Transverse colon (tissue), 4 donors: ENCODE data around the gene ELAPOR1.
"Not testable (repeated sequence)": the region's sequence is repeated elsewhere in the genome, so short reads cannot be mapped to it uniquely, and the experiment has no call there.

Experiments
- EP300 ChIP-seq: sonication (generic); formaldehyde crosslinking; IDR thresholded peaks from one replicate; pipeline ENCODE4 v1.6.1; 2017; ENCODE audit warnings: antibody characterized with exemption, low read depth
- POLR2AphosphoS5 ChIP-seq, 3 donors: sonication (generic); formaldehyde crosslinking; IDR thresholded peaks; one replicate each; pipeline ENCODE4 v1.6.1; 2016; ENCODE audit warnings: antibody characterized with exemption in 3 of 3
- TF ChIP-seq, protein P1 (sequence below), 5 experiments: fragments of 200-600 bp in 3 of 5; fragments of 450-650 bp in 2 of 5; sonication (generic) in 3 of 5; IDR thresholded peaks; 1 replicate in 2 of 5; 2 replicates in 3 of 5; pipeline ENCODE4 v1.5.1; 2016 to 2017; ENCODE audit warnings: antibody characterized with exemption in 5 of 5, inconsistent platforms in 3 of 5, mild to moderate bottlenecking in 2 of 5, moderate library complexity in 1 of 5

DNA sequence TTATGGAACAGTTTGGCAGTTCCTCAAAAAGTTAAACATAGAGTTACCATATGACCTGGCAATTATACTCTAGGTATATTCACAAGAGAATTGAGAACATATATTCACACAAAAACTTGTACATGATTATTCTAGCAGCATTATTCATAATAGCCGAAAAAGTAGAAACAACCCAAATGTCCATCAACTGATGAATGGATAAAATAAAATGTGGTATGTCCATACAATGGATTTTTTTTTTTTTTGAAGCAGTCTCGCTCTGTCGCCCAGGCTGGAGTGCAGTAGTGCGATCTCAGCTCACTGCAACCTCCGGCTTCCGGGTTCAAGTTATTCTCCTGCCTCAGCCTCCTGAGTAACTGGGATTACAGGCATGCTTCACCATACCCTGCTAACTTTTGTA, 28.8 kb downstream of the ELAPOR1 start:
- TF ChIP-seq, protein P1, sequence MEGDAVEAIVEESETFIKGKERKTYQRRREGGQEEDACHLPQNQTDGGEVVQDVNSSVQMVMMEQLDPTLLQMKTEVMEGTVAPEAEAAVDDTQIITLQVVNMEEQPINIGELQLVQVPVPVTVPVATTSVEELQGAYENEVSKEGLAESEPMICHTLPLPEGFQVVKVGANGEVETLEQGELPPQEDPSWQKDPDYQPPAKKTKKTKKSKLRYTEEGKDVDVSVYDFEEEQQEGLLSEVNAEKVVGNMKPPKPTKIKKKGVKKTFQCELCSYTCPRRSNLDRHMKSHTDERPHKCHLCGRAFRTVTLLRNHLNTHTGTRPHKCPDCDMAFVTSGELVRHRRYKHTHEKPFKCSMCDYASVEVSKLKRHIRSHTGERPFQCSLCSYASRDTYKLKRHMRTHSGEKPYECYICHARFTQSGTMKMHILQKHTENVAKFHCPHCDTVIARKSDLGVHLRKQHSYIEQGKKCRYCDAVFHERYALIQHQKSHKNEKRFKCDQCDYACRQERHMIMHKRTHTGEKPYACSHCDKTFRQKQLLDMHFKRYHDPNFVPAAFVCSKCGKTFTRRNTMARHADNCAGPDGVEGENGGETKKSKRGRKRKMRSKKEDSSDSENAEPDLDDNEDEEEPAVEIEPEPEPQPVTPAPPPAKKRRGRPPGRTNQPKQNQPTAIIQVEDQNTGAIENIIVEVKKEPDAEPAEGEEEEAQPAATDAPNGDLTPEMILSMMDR (IDR thresholded peaks at IDR 0.05): not testable (repeated sequence)
- TF ChIP-seq POLR2AphosphoS5 (IDR thresholded peaks at IDR 0.05); EP300: not testable (repeated sequence)
